HepG2 (cell line): ENCODE data around the gene UBE3B. TPM values are rescaled to one million over a fixed set of nuclear protein-coding genes. Genes with fewer than 3 reads are reported as not detected.
A peak's percentile ranks its signal among the peaks of the same experiment; 100 is the strongest.

Source experiments
- ATAC-seq: fragments of 200-7000 bp; cut with Tn5 transposase; 3 replicates; pipeline ENCODE4 v1.9.1; 2020; ENCODE audit warnings: mild to moderate bottlenecking, moderate library complexity
- BruUV-seq: library from RNA; stranded (reverse); fragments of 400-500 nt; replicated peaks from 2 replicates; lab custom pipeline; 2021; lab: Mats Ljungman, UMichigan
- CTCF ChIA-PET: fragments of 300-600 bp; formaldehyde crosslinking; extraction: SDS; loops from one replicate; lab custom pipeline; 2021; ENCODE audit warnings: low total read pairs, inconsistent platforms, low intra/inter-chr PET ratio; lab: Yijun Ruan, JAX
- POLR2A ChIA-PET: fragments of 350-600 bp; sonication (Branson Sonifier 250); formaldehyde crosslinking; loops from one replicate; lab custom pipeline; 2020; ENCODE audit warnings: antibody characterized with exemption, inconsistent platforms; lab: Yijun Ruan, JAX
- DNase-seq: peaks from one replicate; pipeline ENCODE4 v3.0.0-alpha.2; 2015; ENCODE audit warnings: low spot score
- FAIRE-seq: peaks from 3 replicates; lab custom pipeline; 2011; peaks lifted over from hg19 to GRCh38; lab: Jason Lieb, UNC
- H2AFZ ChIP-seq: one replicate; pipeline ENCODE4 v1.6.1; 2011; ENCODE audit warnings: low read length, inconsistent platforms
- H3K27ac ChIP-seq: fragments of 300-600 bp; 3 replicates; pipeline ENCODE4 v1.8.0; 2011; ENCODE audit warnings: mixed run types, mild to moderate bottlenecking, mixed read lengths, low read length, inconsistent platforms; ENCODE audit not compliant: insufficient read depth; ENCODE audit errors: extremely low read length
- H3K27me3 ChIP-seq, 2 experiments: fragments of 200-600 bp in 1 of 2; 2 replicates in 1 of 2; 3 replicates in 1 of 2; pipeline versions ENCODE4 v1.6.0 to v1.8.0; 2011; ENCODE audit warnings: low read length in 2 of 2, mild to moderate bottlenecking in 2 of 2, moderate library complexity in 2 of 2, inconsistent platforms in 1 of 2; ENCODE audit not compliant: insufficient read depth in 2 of 2, control insufficient read depth in 1 of 2
- H3K36me3 ChIP-seq, 2 experiments: fragments of 200-600 bp in 1 of 2; replicated peaks in 1 of 2; 2 replicates in 1 of 2; 3 replicates in 1 of 2; pipeline versions ENCODE4 v1.5.1 to v1.8.0; 2011; ENCODE audit warnings: low read length in 2 of 2, inconsistent platforms in 1 of 2; ENCODE audit not compliant: insufficient read depth in 2 of 2, control insufficient read depth in 1 of 2
- H3K4me1 ChIP-seq: 2 replicates; pipeline ENCODE4 v1.5.1; 2012; ENCODE audit warnings: low read length, inconsistent platforms; ENCODE audit not compliant: insufficient read depth
- H3K4me2 ChIP-seq: 2 replicates; pipeline ENCODE4 v1.6.0; 2011; ENCODE audit warnings: low read depth, low read length, inconsistent platforms
- H3K4me3 ChIP-seq, 3 experiments: fragments of 200-600 bp in 1 of 3; sonication (generic), shearing (Covaris generic) in 1 of 3; replicated peaks in 1 of 3; 2 replicates each; pipeline ENCODE4 v1.5.1; 2011 to 2016; ENCODE audit warnings: low read length in 3 of 3, inconsistent platforms in 2 of 3, low read depth in 2 of 3, mild to moderate bottlenecking in 2 of 3, control low read depth in 1 of 3, mixed read lengths in 1 of 3; ENCODE audit not compliant: insufficient read depth in 1 of 3
- H3K79me2 ChIP-seq: one replicate; pipeline ENCODE4 v1.6.1; 2011; ENCODE audit warnings: low read length, inconsistent platforms; ENCODE audit not compliant: insufficient read depth
- H3K9ac ChIP-seq: 2 replicates; pipeline ENCODE4 v1.6.0; 2011; ENCODE audit warnings: mild to moderate bottlenecking, low read depth, low read length, inconsistent platforms; ENCODE audit not compliant: insufficient read depth
- H3K9me3 ChIP-seq: 2 replicates; pipeline ENCODE4 v1.5.1; 2012; ENCODE audit warnings: mild to moderate bottlenecking, low read length
- H4K20me1 ChIP-seq: 2 replicates; pipeline ENCODE4 v1.6.0; 2011; ENCODE audit warnings: inconsistent platforms, mild to moderate bottlenecking, low read length, moderate library complexity; ENCODE audit not compliant: insufficient read depth
- ATF7-NPFF ChIP-seq: sonication (generic); formaldehyde crosslinking; IDR thresholded peaks from 2 replicates; pipeline ENCODE4 v1.8.1; 2023; ENCODE audit warnings: mild to moderate bottlenecking, low read depth, missing genetic modification reagents, moderate library complexity
- IKZF1 ChIP-seq: fragments of 450-650 bp; IDR thresholded peaks from 2 replicates; pipeline ENCODE4 v1.7.1; 2016
- PHB2 ChIP-seq: fragments of 450-650 bp; IDR thresholded peaks from 2 replicates; pipeline ENCODE4 v1.6.1; 2018; ENCODE audit not compliant: partially characterized antibody
- ZBTB33 ChIP-seq: sonication (generic); formaldehyde crosslinking; IDR thresholded peaks from 2 replicates; pipeline ENCODE4 v1.4.0; 2020; ENCODE audit warnings: missing genetic modification reagents
- WGBS: methylation state at CpG from one replicate; pipeline ENCODE4 v1.1.6; 2017; ENCODE audit warnings: low lambda C conversion rate; 5-methylcytosine and 5-hydroxymethylcytosine counted together
- in situ Hi-C: cut with HindIII; loops from 2 replicates; pipeline ENCODE4 v1.10.0; 2017; ENCODE audit warnings: low pct_unique_long_range_greater_than_20kb; ENCODE audit not compliant: extremely low pct_ligation_motif_present
- intact Hi-C: fragments of 100-400 bp; cut with micrococcal nuclease; formaldehyde crosslinking; loops from one replicate; pipeline ENCODE4 v1.10.0; 2022; ENCODE audit not compliant: unreplicated experiment
- polyA plus RNA-seq, 8 experiments: library from polyadenylated mRNA; depleted of rRNA in 3 of 8; stranded (reverse) in 7 of 8; unstranded in 1 of 8; fragments of >200 nt; fragmentation: Illumina TruSeq in 4 of 8; extraction: Trizol in 4 of 8; gene quantifications; 2 replicates each; pipeline versions ENCODE4 v1.2.1 to v1.2.3, GENCODE V29; 2011 to 2016; ENCODE audit warnings: low read depth in 4 of 8, missing spikeins in 1 of 8, mixed read lengths in 1 of 8; ENCODE audit not compliant: insufficient read depth in 1 of 8
- total RNA-seq, 5 experiments: library from RNA; depleted of rRNA; stranded (reverse); fragments of >200 nt; fragmentation: Illumina TruSeq; extraction: Trizol; gene quantifications; 2 replicates each; pipeline ENCODE4 v1.2.3, GENCODE V29; 2016; ENCODE audit warnings: low read depth in 1 of 5

UBE3B gene
- total and polyA plus RNA-seq, 2 of the 13 experiments (the other 11 are each of a cell fraction or from before 2014, with no cell fraction given): 22.7 to 25.3 TPM

- 0 out of 2 replicates have a peak, but pooled peaks have one; percentile 9 for TF ChIP-seq ZBTB33 (CRISPR knock-in tag)
- TF ChIP-seq ATF7-NPFF (CRISPR knock-in tag): no peak
- H3K4me2 ChIP-seq: no peak overlapping the region
- H3K4me1 ChIP-seq: peaks cover 43% of the 10 kb centered on the region
- intact Hi-C loops: no loop called here
- FAIRE-seq: no peak
- no peak overlapping the region for H2AFZ ChIP-seq
- no TSS peak for BruUV-seq
- H3K9ac ChIP-seq: no peak overlapping the region
- in situ Hi-C loops: no loop called here
- H3K4me3 ChIP-seq: no peak overlapping the region
- CTCF ChIA-PET: no interaction called here
- H3K36me3 ChIP-seq: no peaks in the 10 kb centered on the region
- H3K27me3 ChIP-seq: peaks cover 5 to 10% of the 10 kb centered on the region in 2 experiments; a peak in 3 of 5 replicates
- H3K9me3 ChIP-seq: no peaks in the 10 kb centered on the region
- WGBS: 58% methylated on average over 2 of the region's 2 CpGs
- no peaks in the 10 kb centered on the region for H3K79me2 ChIP-seq
- POLR2A ChIA-PET: no interaction called here
- H3K27ac ChIP-seq: no peak overlapping the region
- ATAC-seq: no peak
- DNase-seq: no peak
- no peaks in the 10 kb centered on the region for H4K20me1 ChIP-seq
These were observed 64.6 kb downstream of the UBE3B start for GRCh38 chr12:109542014-109542413.

GRCh38 chr12:109542876-109543275 is 65.4 kb downstream of the UBE3B start:
- no peak for ATAC-seq
- POLR2A ChIA-PET: no interaction called here
- Histone ChIP-seq H2AFZ (no peak overlapping the region), H3K27me3 (peaks cover 5 to 18% of the 10 kb centered on the region in 2 experiments; a peak in 4 of 5 replicates), H3K9ac (no peak overlapping the region), H3K4me3 (no peak overlapping the region), H3K4me2 (no peak overlapping the region), H3K36me3 (no peaks in the 10 kb centered on the region), H3K27ac (no peak overlapping the region), H4K20me1 (no peaks in the 10 kb centered on the region), H3K4me1 (peaks cover 43% of the 10 kb centered on the region), H3K9me3 (no peaks in the 10 kb centered on the region), H3K79me2 (no peaks in the 10 kb centered on the region)
- intact Hi-C loops: no loop called here
- TF ChIP-seq PHB2 (no peak), IKZF1 (no peak)
- no TSS peak for BruUV-seq
- in situ Hi-C loops: no loop called here
- no peak for FAIRE-seq
- CTCF ChIA-PET: no interaction called here
- no peak for DNase-seq
- 47% methylated on average over 6 of the region's 6 CpGs for WGBS
